Astrocyte (in vitro differentiated cells and primary cell): Measurements from ENCODE around the gene NFU1. TPM values are rescaled to one million over a fixed set of nuclear protein-coding genes. Genes with fewer than 3 reads are reported as not detected.

Experiments
- DNase-seq: peaks from one replicate; pipeline ENCODE4 v3.0.0-alpha.2; 2010; ENCODE audit warnings: low read depth
- FAIRE-seq: peaks from 2 replicates; lab custom pipeline; 2011; peaks lifted over from hg19 to GRCh38; lab: Jason Lieb, UNC
- H2AFZ ChIP-seq: 2 replicates; pipeline ENCODE4 v1.6.0; 2012; ENCODE audit warnings: low read depth, low read length, inconsistent platforms
- H3K27ac ChIP-seq: 2 replicates; pipeline ENCODE4 v1.5.1; 2011; ENCODE audit warnings: low read depth, low read length, inconsistent platforms
- H3K27me3 ChIP-seq: 2 replicates; pipeline ENCODE4 v1.6.0; 2011; ENCODE audit warnings: low read length, inconsistent platforms; ENCODE audit not compliant: insufficient read depth
- H3K36me3 ChIP-seq: 2 replicates; pipeline ENCODE4 v1.5.1; 2011; ENCODE audit warnings: low read length, inconsistent platforms; ENCODE audit not compliant: insufficient read depth
- H3K4me1 ChIP-seq: 2 replicates; pipeline ENCODE4 v1.5.1; 2011; ENCODE audit warnings: low read length, inconsistent platforms; ENCODE audit not compliant: insufficient read depth
- H3K4me2 ChIP-seq: 2 replicates; pipeline ENCODE4 v1.6.0; 2012; ENCODE audit warnings: low read length, inconsistent platforms
- H3K4me3 ChIP-seq: 2 replicates; pipeline ENCODE4 v1.5.1; 2011; ENCODE audit warnings: low read depth, mild to moderate bottlenecking, low read length, inconsistent platforms; ENCODE audit not compliant: insufficient read depth
- H3K79me2 ChIP-seq: 2 replicates; pipeline ENCODE4 v1.6.0; 2012; ENCODE audit warnings: mild to moderate bottlenecking, low read length, inconsistent platforms; ENCODE audit not compliant: insufficient read depth
- H3K9ac ChIP-seq: 2 replicates; pipeline ENCODE4 v1.6.0; 2012; ENCODE audit warnings: mild to moderate bottlenecking, low read length, inconsistent platforms
- H3K9me3 ChIP-seq: 2 replicates; pipeline ENCODE4 v1.5.1; 2012; ENCODE audit warnings: low read depth, mild to moderate bottlenecking, low read length, inconsistent platforms; ENCODE audit not compliant: insufficient read depth
- H4K20me1 ChIP-seq: 2 replicates; pipeline ENCODE4 v1.6.0; 2012; ENCODE audit warnings: low read length, inconsistent platforms; ENCODE audit not compliant: insufficient read depth
- H3K27ac Mint-ChIP-seq: one replicate; pipeline ENCODE4 v1.8.0; 2021; ENCODE audit warnings: mild to moderate bottlenecking, mixed read lengths; ENCODE audit not compliant: unreplicated experiment
- H3K27me3 Mint-ChIP-seq: one replicate; pipeline ENCODE4 v1.8.0; 2021; ENCODE audit warnings: low read depth, mixed read lengths; ENCODE audit not compliant: unreplicated experiment
- H3K36me3 Mint-ChIP-seq: one replicate; pipeline ENCODE4 v1.8.0; 2021; ENCODE audit warnings: low read depth, mixed read lengths; ENCODE audit not compliant: unreplicated experiment
- H3K4me1 Mint-ChIP-seq: one replicate; pipeline ENCODE4 v1.8.0; 2021; ENCODE audit warnings: low read depth, mixed read lengths; ENCODE audit not compliant: unreplicated experiment
- H3K4me3 Mint-ChIP-seq: one replicate; pipeline ENCODE4 v1.8.0; 2021; ENCODE audit warnings: mild to moderate bottlenecking, moderate library complexity, mixed read lengths; ENCODE audit not compliant: unreplicated experiment
- H3K9me3 Mint-ChIP-seq: one replicate; pipeline ENCODE4 v1.8.0; 2021; ENCODE audit warnings: mild to moderate bottlenecking, mixed read lengths; ENCODE audit not compliant: unreplicated experiment
- CTCF ChIP-seq: IDR thresholded peaks from 2 replicates; pipeline ENCODE4 v1.5.1; 2011; ENCODE audit warnings: low read depth, mild to moderate bottlenecking, inconsistent platforms, low read length, moderate library complexity; ENCODE audit not compliant: insufficient read depth
- EZH2 ChIP-seq: IDR thresholded peaks from 2 replicates; pipeline ENCODE4 v1.6.1; 2012; ENCODE audit warnings: mild to moderate bottlenecking, low read length, inconsistent platforms; ENCODE audit not compliant: insufficient read depth
- total RNA-seq: library from RNA; stranded (reverse); gene quantifications from 2 replicates; pipeline ENCODE4 v1.2.1, GENCODE V29; 2021

Gene NFU1
- total RNA-seq, 1 donor from 2014 or later = 46.6 TPM

- H3K4me1 Mint-ChIP-seq = no peaks in the 10 kb centered on the region
- peak overlapping the region; percentile 29 for H3K27ac Mint-ChIP-seq
- Histone ChIP-seq H3K79me2 (no peaks in the 10 kb centered on the region), H3K4me1 (no peaks in the 10 kb centered on the region), H3K9ac (no peak overlapping the region), H3K4me3 (no peak overlapping the region), H3K27ac (no peak overlapping the region), H3K9me3 (no peaks in the 10 kb centered on the region), H3K4me2 (no peak overlapping the region), H3K36me3 (no peaks in the 10 kb centered on the region), H3K27me3 (no peaks in the 10 kb centered on the region), H2AFZ (no peak overlapping the region), H4K20me1 (no peaks in the 10 kb centered on the region)
- H3K27me3 Mint-ChIP-seq = no peaks in the 10 kb centered on the region
- TF ChIP-seq CTCF (no peak), EZH2 (no peak)
- peaks cover 7% of the 10 kb centered on the region for H3K36me3 Mint-ChIP-seq
- no peaks in the 10 kb centered on the region for H3K9me3 Mint-ChIP-seq
- DNase-seq (no peak), FAIRE-seq (no peak)
- H3K4me3 Mint-ChIP-seq = no peak overlapping the region
These were observed 19.8 kb upstream of the NFU1 start for GRCh38 chr2:69456950-69457445.

GRCh38 chr2:69456154-69456553 lies 18.9 kb upstream of the NFU1 start:
- H3K27me3 ChIP-seq = no peaks in the 10 kb centered on the region
- no peaks in the 10 kb centered on the region for H3K9me3 Mint-ChIP-seq
- DNase-seq (no peak), FAIRE-seq (no peak)
- no peaks in the 10 kb centered on the region for H3K27me3 Mint-ChIP-seq
- no peaks in the 10 kb centered on the region for H3K4me1 ChIP-seq
- peaks cover 7% of the 10 kb centered on the region for H3K36me3 Mint-ChIP-seq
- no peaks in the 10 kb centered on the region for H4K20me1 ChIP-seq
- H3K9ac ChIP-seq = no peak overlapping the region
- H3K36me3 ChIP-seq = no peaks in the 10 kb centered on the region
- H3K4me3 Mint-ChIP-seq = no peak overlapping the region
- no peaks in the 10 kb centered on the region for H3K79me2 ChIP-seq
- H3K4me2 ChIP-seq = no peak overlapping the region
- H3K27ac ChIP-seq = no peak overlapping the region
- H3K9me3 ChIP-seq = no peaks in the 10 kb centered on the region
- no peak overlapping the region for H3K27ac Mint-ChIP-seq
- H3K4me1 Mint-ChIP-seq = no peaks in the 10 kb centered on the region
- TF ChIP-seq CTCF = no peak
- no peak for TF ChIP-seq EZH2
- no peak overlapping the region for H2AFZ ChIP-seq
- H3K4me3 ChIP-seq = no peak overlapping the region

GRCh38 chr2:69454976-69455375 lies 17.7 kb upstream of the NFU1 start:
- no peak overlapping the region for H3K27ac Mint-ChIP-seq
- no peak overlapping the region for H3K4me2 ChIP-seq
- peaks cover 7% of the 10 kb centered on the region for H3K36me3 Mint-ChIP-seq
- no peak overlapping the region for H3K4me3 ChIP-seq
- no peaks in the 10 kb centered on the region for H3K9me3 Mint-ChIP-seq
- H3K27me3 ChIP-seq = no peaks in the 10 kb centered on the region
- no peaks in the 10 kb centered on the region for H4K20me1 ChIP-seq
- no peaks in the 10 kb centered on the region for H3K27me3 Mint-ChIP-seq
- no peak overlapping the region for H2AFZ ChIP-seq
- no peaks in the 10 kb centered on the region for H3K36me3 ChIP-seq
- no peaks in the 10 kb centered on the region for H3K9me3 ChIP-seq
- no peak overlapping the region for H3K27ac ChIP-seq
- TF ChIP-seq CTCF (no peak), EZH2 (no peak)
- H3K4me1 Mint-ChIP-seq = no peaks in the 10 kb centered on the region
- FAIRE-seq = no peak
- no peaks in the 10 kb centered on the region for H3K4me1 ChIP-seq
- DNase-seq = no peak
- H3K79me2 ChIP-seq = no peaks in the 10 kb centered on the region
- no peak overlapping the region for H3K9ac ChIP-seq
- no peak overlapping the region for H3K4me3 Mint-ChIP-seq
